PC-9 (cell line): Measurements from ENCODE around the gene HGD. TPM values are rescaled to one million over a fixed set of nuclear protein-coding genes. Genes with fewer than 3 reads are reported as not detected.
"Not testable (repeated sequence)": the region's sequence is repeated elsewhere in the genome, so short reads cannot be mapped to it uniquely, and the experiment has no call there.

ENCODE experiments used
- BruUV-seq: library from RNA; stranded (reverse); fragments of 400-500 nt; replicated peaks from 2 replicates; lab custom pipeline; 2021; lab: Mats Ljungman, UMichigan
- CTCF ChIA-PET: fragments of 300-600 bp; sonication (Branson Sonifier 250); formaldehyde crosslinking; loops from one replicate; lab custom pipeline; 2022; ENCODE audit warnings: antibody characterized with exemption; lab: Charles Lee
- POLR2A ChIA-PET: fragments of 300-600 bp; sonication (Branson Sonifier 250); formaldehyde crosslinking; loops from one replicate; lab custom pipeline; 2022; ENCODE audit warnings: antibody characterized with exemption; ENCODE audit not compliant: unreplicated experiment; lab: Charles Lee
- DNase-seq, 2 experiments: peaks; one replicate each; pipeline versions ENCODE4 v3.0.0 to v3.0.0-alpha.2; 2015 to 2022; ENCODE audit warnings: mixed read lengths in 1 of 2
- H2AFZ ChIP-seq: fragments of 200-600 bp; sonication (generic); 2 replicates; pipeline ENCODE4 v1.8.1; 2017; ENCODE audit warnings: antibody characterized with exemption
- H3F3A ChIP-seq: fragments of 200-600 bp; sonication (generic); 2 replicates; pipeline ENCODE4 v1.8.1; 2017; ENCODE audit warnings: antibody characterized with exemption, mild to moderate bottlenecking, low read depth; ENCODE audit not compliant: insufficient read depth
- H3K27ac ChIP-seq: fragments of 200-600 bp; sonication (generic); 2 replicates; pipeline ENCODE4 v1.6.1; 2016; ENCODE audit warnings: mixed run types
- H3K27me3 ChIP-seq: fragments of 200-600 bp; sonication (generic); 2 replicates; pipeline ENCODE4 v1.6.1; 2016; ENCODE audit warnings: low read depth, mixed run types; ENCODE audit not compliant: insufficient read depth
- H3K36me3 ChIP-seq: fragments of 200-600 bp; sonication (generic); 2 replicates; pipeline ENCODE4 v1.6.1; 2016; ENCODE audit warnings: low read depth, mixed run types
- H3K4me1 ChIP-seq: fragments of 200-600 bp; sonication (generic); replicated peaks from 2 replicates; pipeline ENCODE4 v1.6.1; 2016; ENCODE audit warnings: mixed run types; ENCODE audit not compliant: insufficient read depth
- H3K4me2 ChIP-seq: fragments of 200-600 bp; sonication (generic); 2 replicates; pipeline ENCODE4 v1.6.1; 2017; ENCODE audit warnings: mixed run types
- H3K4me3 ChIP-seq: fragments of 200-600 bp; sonication (generic); 2 replicates; pipeline ENCODE4 v1.6.1; 2016; ENCODE audit warnings: mixed run types
- H3K79me2 ChIP-seq: fragments of 200-600 bp; sonication (generic); 2 replicates; pipeline ENCODE4 v1.6.1; 2017; ENCODE audit warnings: low read depth, mixed run types
- H3K9me2 ChIP-seq: fragments of 200-600 bp; sonication (generic); 2 replicates; pipeline ENCODE4 v1.8.1; 2017; ENCODE audit warnings: mild to moderate bottlenecking; ENCODE audit not compliant: insufficient read depth
- H3K9me3 ChIP-seq: fragments of 200-600 bp; sonication (generic); 2 replicates; pipeline ENCODE4 v1.8.1; 2016; ENCODE audit warnings: low read depth; ENCODE audit not compliant: insufficient read depth
- H4K20me1 ChIP-seq: fragments of 200-600 bp; sonication (generic); 2 replicates; pipeline ENCODE4 v1.8.1; 2017; ENCODE audit not compliant: insufficient read depth
- EZH2 ChIP-seq: fragments of 200-600 bp; sonication (generic); IDR thresholded peaks from 2 replicates; pipeline ENCODE4 v1.8.0; 2017; ENCODE audit warnings: antibody characterized with exemption, low read depth
- intact Hi-C: fragments of 100-400 bp; cut with micrococcal nuclease; formaldehyde crosslinking; loops from one replicate; pipeline ENCODE4 v1.10.0; 2022; ENCODE audit not compliant: unreplicated experiment
- total RNA-seq: library from RNA; stranded (reverse); gene quantifications from 2 replicates; pipeline ENCODE4 v1.2.3, GENCODE V29; 2021
- TF ChIP-seq, protein P1 (sequence below): fragments of 200-600 bp; sonication (generic); conservative IDR thresholded peaks from 2 replicates; pipeline ENCODE4 v1.6.1; 2017; ENCODE audit warnings: mixed run types, antibody characterized with exemption, mild to moderate bottlenecking, moderate library complexity

Gene HGD
- total RNA-seq, 1 experiment from 2014 or later, result 0.65 TPM

DNA sequence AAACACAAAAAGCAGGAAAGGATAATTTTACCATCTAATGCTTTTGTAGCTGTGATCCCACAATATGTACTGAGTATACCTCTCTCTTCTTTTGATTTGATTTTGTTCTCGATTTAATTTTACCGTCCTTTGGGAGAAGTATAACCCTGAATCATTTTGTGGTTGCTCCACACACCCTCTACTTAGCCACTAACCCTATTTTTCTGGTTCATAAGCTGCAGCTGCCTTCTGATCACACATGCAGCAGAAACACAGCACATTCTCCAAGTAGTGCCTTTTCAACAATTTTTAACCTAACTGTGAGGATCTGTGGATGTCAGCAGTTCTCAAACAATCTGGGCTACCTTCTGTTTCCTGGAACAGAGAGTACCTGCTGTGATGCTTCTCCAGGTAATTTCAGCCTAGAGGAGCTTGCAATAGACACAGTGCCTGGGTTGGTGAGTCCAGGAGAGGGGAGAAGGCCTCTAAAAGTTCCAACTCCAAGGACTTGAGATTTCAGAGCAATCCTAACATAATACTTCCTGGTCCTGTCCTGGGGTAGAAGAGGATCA is 40.3 kb downstream of the HGD start:
- no TSS peak for BruUV-seq
- DNase-seq, result no peak
- Histone ChIP-seq H3F3A (no peaks in the 10 kb centered on the region), H3K4me1 (no peaks in the 10 kb centered on the region), H3K27me3 (no peaks in the 10 kb centered on the region), H4K20me1 (no peaks in the 10 kb centered on the region), H2AFZ (no peak overlapping the region), H3K79me2 (no peaks in the 10 kb centered on the region), H3K4me2 (no peak overlapping the region), H3K4me3 (no peak overlapping the region), H3K9me3 (no peaks in the 10 kb centered on the region), H3K9me2 (no peaks in the 10 kb centered on the region), H3K36me3 (no peaks in the 10 kb centered on the region), H3K27ac (no peak overlapping the region)
- TF ChIP-seq EZH2, result no peak
- TF ChIP-seq, protein P1, sequence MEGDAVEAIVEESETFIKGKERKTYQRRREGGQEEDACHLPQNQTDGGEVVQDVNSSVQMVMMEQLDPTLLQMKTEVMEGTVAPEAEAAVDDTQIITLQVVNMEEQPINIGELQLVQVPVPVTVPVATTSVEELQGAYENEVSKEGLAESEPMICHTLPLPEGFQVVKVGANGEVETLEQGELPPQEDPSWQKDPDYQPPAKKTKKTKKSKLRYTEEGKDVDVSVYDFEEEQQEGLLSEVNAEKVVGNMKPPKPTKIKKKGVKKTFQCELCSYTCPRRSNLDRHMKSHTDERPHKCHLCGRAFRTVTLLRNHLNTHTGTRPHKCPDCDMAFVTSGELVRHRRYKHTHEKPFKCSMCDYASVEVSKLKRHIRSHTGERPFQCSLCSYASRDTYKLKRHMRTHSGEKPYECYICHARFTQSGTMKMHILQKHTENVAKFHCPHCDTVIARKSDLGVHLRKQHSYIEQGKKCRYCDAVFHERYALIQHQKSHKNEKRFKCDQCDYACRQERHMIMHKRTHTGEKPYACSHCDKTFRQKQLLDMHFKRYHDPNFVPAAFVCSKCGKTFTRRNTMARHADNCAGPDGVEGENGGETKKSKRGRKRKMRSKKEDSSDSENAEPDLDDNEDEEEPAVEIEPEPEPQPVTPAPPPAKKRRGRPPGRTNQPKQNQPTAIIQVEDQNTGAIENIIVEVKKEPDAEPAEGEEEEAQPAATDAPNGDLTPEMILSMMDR, result no peak
- ChIA-PET POLR2A (no interaction called here), CTCF (no interaction called here)
- intact Hi-C loops, result no loop called here

DNA sequence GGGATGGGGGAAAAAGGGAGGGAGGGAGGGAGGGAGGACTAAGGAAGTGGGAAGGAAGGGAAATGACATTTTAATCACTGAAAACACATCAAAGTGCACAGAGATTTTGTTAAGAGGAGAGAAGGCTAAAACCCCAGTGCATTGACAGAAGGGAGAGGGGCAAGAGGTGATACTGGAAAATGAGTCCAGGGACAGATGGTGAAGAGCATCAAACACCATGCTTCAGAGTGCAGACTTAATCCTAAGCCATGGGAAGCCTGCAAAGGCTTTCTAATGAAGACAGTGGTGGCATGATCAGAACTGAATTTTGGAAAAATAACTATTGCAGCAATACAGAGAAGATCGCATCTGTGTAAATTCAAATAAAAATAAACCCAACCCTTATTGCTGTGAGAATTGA is 41.8 kb downstream of the HGD start:
- peaks cover 6% of the 10 kb centered on the region; the same call in 1 of the 2 replicates for H3K9me2 ChIP-seq
- intact Hi-C loops, result no loop called here
- no peak for TF ChIP-seq EZH2
- TF ChIP-seq, protein P1, result no peak
- H3K27me3 ChIP-seq, result no peaks in the 10 kb centered on the region
- H3K27ac ChIP-seq, result no peak overlapping the region
- H3K9me3 ChIP-seq, result no peaks in the 10 kb centered on the region
- POLR2A ChIA-PET, result no interaction called here
- H3K4me2 ChIP-seq, result no peak overlapping the region
- CTCF ChIA-PET, result interaction anchor here (0.5 kb wide), 1 partner anchor 540 kb away, joined by 4 read pairs; no protein-coding TSS in a partner anchor
- no TSS peak for BruUV-seq
- H4K20me1 ChIP-seq, result no peaks in the 10 kb centered on the region
- no peak overlapping the region for H2AFZ ChIP-seq
- DNase-seq, result no peak
- no peaks in the 10 kb centered on the region for H3K79me2 ChIP-seq
- H3K4me3 ChIP-seq, result no peak overlapping the region
- H3F3A ChIP-seq, result no peaks in the 10 kb centered on the region
- no peaks in the 10 kb centered on the region for H3K36me3 ChIP-seq
- no peaks in the 10 kb centered on the region for H3K4me1 ChIP-seq

DNA sequence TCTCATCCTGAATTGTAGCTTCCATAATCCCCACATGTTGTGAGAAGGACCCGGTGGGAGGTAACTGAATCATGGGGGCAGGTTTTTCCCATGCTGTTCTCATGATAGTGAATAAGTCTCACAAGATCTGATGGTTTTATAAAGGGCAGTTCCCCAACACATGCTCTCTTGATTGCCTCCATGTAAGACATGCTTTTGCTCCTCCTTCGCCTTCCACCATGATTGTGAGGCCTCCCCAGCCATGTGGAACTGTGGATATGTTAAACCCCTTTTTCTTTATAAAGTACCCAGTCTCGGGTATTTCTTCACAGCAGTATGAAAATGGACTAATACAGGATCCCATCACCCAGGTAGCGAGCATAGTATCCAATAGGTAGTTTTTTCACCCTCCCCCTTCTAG is 43.2 kb downstream of the HGD start:
- H3K4me1 ChIP-seq, H4K20me1 ChIP-seq, BruUV-seq, H3K27ac ChIP-seq, H3F3A ChIP-seq, intact Hi-C loops, H3K27me3 ChIP-seq, POLR2A ChIA-PET, DNase-seq, CTCF ChIA-PET, H3K4me2 ChIP-seq, H3K36me3 ChIP-seq, H3K9me3 ChIP-seq, H2AFZ ChIP-seq, H3K79me2 ChIP-seq, H3K4me3 ChIP-seq, H3K9me2 ChIP-seq: not testable (repeated sequence)
